AG10803 (cell line): ENCODE data around the gene MRPL45.
"Not testable (repeated sequence)": the region's sequence is repeated elsewhere in the genome, so short reads cannot be mapped to it uniquely, and the experiment has no call there.

Experiments used
- DNase-seq: peaks from one replicate; pipeline ENCODE4 v3.0.0; 2010; ENCODE audit warnings: low read depth
- H3K4me3 ChIP-seq: 2 replicates; pipeline ENCODE4 v1.5.1; 2011; ENCODE audit warnings: mild to moderate bottlenecking, low read length, control low read depth
- TF ChIP-seq, protein P1 (sequence below): conservative IDR thresholded peaks from 2 replicates; pipeline ENCODE4 v1.5.1; 2011; ENCODE audit warnings: mild to moderate bottlenecking, low read length, control low read depth, inconsistent platforms

The MRPL45 gene

DNA sequence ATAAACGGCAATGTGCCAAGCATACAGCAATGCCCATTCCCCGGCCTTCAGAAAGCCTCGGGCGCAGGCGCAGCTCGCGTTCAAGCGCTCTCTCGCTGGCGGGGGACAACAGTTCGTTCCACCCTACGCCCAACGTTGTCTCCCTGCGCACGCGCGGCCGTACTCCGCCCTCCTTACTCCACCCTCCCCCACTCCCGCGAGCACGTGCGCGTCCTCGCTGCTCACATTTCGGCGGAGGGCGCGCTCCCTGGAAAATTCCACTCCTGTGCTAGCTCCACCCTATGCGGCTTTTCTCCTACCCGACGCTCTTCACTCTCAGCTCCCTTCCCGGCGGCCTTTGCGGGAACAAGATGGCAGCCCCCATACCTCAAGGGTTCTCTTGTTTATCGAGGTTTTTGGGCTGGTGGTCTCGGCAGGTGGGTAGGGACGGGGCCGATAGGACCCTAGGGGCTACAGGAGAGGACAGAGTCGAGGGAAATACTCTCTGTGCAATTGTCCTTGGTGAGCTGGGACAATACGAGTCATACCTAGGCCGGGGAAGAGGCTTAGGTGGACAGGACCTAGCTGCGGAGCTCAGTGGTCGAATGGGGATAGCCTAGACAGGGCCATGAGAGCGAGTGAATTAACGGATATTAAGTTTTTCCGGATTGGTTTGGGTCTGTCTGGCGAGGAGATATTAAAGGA, at the start of gene MRPL45:
Gene MRPL45 (plus strand): TSS at position 335 of the 684 bp plus-strand sequence. CDS start 16 bp downstream, at position 351.
- peak within 1 kb of the TSS; percentile 69 for H3K4me3 ChIP-seq
- peak; percentile 96 for DNase-seq

DNA sequence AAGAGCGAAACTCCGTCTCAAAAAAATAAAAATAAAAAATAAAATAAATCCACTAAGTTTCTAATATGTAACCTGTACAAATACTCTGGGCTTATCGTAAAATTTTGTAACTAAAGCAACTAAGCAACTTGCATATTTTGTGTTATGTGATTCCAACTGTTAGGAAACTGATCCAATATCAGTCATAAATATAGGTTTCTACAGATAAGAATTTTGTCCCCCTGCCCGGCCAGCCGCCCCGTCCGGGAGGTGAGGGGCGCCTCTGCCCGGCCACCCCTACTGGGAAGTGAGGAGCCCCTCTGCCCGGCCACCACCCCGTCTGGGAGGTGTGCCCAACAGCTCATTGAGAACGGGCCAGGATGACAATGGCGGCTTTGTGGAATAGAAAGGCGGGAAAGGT, 43.8 kb upstream of the MRPL45 start:
- H3K4me3 ChIP-seq, DNase-seq: not testable (repeated sequence)

DNA sequence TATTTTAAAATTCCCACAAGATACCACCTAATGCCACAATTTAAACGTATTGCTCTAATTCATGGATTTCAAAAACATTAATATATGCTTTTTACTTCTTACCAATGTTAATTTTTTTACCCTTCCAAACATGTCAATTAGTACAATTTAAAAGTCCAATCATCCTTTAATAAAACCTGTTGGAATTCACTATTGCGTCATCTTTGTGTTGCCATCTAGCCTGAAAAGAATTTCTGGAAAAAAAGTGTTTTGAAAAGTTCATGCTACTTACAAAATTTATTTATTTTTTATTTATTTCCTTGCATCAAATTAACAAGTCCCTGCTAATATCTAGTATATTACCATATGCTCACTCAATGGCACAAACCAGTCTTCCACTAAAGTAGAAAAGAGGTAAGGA, 42.6 kb upstream of the MRPL45 start:
- not testable (repeated sequence) for H3K4me3 ChIP-seq, DNase-seq

DNA sequence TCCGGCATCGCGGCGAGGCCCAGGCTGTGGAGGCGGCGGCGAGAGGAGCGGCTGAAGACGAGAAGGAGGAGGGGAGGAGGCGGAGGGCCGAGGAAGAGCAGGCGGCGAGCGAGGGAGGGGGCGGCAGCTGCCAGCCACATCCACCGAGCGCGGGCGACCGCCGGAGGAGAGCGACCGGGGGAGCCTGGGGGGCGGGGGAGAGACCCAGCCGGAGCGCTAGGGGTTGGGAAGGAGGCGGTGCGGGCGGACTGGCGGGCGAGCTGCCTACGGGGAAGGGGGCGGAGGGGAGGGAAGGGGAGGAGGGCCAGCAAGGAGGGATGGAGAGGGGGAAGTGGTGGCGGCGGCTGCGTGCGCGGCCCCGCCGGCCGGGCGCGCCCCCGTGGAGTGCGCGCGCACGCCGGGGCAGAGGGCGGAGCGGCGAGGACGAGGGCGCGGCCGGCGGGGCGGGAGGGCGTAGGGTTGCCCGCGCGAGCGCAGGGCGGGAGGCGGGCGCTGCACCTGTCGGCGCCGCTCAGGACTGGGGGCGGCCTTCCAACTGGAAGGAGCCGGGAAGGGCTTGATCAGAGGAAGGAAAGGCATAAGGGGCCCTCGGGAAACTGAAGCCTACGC, 39.9 kb upstream of the MRPL45 start:
- peak overlapping the region; percentile 48 for H3K4me3 ChIP-seq
- DNase-seq, result peak; percentile 79

DNA sequence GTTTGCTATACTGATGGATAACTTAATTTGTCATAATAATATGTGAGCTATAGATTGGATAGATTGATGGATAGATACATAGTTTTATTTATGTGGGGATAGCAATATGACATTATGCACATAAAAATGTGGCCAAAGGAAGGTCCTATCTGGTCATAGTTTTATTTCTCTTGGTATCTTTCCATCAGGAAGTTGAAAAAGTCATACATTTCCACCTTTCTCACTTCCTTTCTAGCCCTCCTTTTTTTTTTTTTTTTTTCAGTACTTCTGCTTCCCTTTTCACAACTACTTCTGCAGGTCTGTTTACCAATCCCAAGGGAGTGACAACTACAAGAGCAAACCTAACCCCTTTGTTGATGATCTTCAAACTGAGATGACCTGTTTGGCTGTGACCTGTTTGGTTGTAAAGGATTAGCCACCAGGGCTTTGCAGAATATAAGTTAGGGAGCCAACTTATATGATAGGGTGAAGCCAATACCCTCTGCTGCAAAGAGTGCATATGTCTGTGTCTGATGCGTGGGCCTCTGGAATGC, 30.9 kb upstream of the MRPL45 start:
- H3K4me3 ChIP-seq, result not testable (repeated sequence)

DNA sequence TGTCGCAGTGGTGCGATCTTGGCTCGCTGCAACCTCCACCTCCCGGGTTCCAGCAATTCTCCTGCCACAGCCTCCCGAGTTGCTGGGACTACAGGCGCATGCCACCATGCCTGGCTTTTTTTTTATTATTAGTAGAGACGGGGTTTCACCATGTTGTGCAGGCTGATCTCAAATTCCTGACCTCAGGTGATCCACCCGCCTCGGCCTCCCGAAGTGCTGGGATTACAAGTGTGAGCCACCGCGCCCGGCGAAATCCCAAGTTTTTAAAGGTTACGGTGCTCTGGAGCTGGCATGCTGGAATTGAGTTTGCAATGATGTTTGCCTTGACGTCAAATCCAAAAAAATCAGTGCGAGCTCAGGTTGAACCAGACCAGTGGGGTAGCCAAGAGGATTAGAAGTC, 30.4 kb upstream of the MRPL45 start:
- not testable (repeated sequence) for DNase-seq, H3K4me3 ChIP-seq

More for the DNA sequence above, 30.9 kb upstream of the MRPL45 start:
- DNase-seq, result not testable (repeated sequence)

DNA sequence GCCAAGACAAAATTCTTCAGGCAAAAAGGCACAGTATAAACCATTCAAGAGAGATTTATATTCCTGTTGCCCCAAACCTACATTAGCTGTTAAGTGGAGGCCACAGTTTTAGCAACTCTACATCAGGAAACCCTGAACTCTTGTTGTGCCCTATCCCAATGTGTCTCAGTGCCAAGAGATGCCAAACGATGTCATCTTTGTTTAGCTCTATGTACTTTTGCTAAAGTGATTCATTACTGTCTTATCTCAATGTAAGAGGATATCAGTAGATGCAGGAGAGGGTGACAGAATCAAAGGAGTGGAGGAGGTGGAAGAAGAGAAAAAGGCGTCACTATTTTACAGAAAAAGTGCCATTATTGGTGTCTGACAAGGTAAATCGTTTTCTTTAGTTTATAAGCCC, 28.8 kb upstream of the MRPL45 start:
- DNase-seq, H3K4me3 ChIP-seq: not testable (repeated sequence)

DNA sequence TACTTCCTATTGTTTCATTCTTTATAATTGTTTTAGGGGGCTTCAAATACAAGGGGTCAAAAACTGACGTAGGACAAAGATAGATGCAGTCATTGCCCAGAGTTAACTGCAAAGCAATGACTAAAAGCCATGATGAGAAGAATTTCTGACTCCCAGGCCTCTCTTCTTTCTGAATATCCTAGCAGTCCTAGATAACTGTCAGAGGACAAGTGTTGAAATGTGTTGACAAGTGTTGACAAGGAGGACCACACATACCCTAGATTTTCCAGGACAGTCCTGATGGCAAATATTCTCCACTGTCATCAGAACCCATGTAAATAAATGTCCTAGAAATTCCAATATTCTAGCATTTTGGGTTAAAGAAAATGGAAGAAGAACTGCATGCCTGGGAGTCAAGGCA, 27.9 kb upstream of the MRPL45 start:
- DNase-seq, H3K4me3 ChIP-seq: not testable (repeated sequence)

DNA sequence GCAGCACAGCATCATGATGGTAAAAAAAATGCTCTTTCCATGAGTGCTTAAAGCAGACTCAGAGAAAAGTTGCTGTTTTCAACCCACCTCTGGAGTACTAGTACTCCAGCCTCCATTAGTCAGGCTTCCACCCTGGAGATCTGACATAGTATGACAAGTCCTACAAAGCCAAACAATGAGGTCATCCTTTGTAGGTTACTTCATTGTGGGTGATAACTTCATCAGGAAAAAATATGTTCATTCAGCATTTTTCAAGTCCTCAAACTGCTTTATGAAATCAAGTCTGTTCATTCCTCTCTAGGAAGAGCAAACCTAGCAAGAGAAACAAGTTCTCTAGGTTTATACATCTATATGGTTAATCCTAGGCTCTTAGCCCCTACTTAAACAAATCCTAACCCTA, 27.4 kb upstream of the MRPL45 start:
- not testable (repeated sequence) for H3K4me3 ChIP-seq, DNase-seq

DNA sequence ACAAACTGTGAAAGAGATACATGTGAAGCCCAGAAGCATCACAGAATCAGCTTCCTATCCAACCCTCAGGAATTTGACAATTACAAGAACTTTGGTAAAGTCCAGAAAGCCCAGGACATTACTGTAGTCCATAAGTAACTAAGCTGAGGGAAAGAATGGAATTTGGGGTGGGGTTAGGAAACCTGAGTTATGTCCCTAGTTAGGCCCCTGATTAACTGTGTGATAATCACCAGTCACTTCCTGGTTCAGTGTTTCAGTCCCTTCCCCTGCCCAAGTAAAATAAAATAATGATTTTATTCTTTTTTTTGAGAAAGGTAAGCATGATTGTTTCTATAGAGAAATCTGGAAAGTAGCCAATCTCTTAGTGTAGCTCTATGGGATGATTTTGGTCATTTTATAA, 11.0 kb upstream of the MRPL45 start:
- peak; percentile 47 for DNase-seq
- not testable (repeated sequence) for H3K4me3 ChIP-seq

DNA sequence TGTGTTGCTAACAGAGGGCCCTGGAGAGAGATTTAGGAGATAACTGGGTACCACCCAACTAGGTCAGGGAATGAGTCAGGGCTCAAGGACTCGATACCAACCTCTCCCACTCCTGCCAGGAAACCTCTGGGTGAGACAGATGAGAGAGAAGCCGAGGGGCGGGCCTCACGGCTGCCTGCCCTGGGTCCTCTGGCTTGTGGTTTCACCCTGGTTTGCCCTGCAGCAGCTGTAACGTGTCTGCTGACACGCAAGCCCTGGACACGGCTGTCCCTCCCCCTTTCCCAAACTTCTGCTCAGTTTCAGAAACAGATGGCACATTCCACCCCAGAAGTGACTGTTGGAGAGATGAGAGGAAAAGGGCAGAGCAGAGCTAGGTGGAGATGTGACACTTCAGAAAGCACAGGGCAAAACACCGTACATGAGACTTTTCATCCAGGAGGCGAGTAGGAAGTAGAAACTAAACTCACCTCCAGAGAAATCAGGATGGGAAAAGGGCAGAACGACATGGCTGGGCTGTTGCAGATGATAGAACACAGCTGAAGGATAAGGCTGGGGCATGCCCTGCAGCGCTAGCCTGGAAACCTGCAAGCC, 10.4 kb upstream of the MRPL45 start:
- DNase-seq, result peak; percentile 87
- not testable (repeated sequence) for H3K4me3 ChIP-seq

DNA sequence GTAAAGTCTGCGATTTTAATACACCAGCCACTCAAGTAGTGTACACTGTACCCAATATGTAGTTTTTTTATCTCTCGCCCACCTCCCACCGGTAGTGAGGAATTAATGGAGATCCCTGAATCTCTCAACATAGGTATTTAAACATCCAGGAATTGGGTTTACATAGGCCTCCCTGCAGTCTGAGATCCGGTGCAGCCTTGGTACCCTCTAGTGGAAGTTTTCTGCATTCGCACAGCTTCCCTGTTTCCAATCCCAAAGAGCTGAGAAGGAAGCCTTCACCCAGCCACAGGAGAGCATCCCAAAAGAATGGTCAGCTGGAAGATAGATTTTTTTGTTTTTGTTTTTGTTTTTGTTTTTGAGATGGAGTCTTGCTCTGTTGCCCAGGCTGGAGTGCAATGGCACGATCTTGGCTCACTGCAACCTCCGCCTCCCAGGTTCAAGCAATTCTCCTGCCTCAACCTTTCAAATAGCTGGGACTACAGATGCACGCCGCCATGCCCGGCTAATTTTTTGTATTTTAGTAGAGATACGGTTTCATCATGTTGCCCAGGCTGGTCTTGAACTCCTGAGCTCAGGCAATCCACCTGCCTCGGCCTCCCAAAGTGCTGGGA, 8.6 kb upstream of the MRPL45 start:
- TF ChIP-seq, protein P1, sequence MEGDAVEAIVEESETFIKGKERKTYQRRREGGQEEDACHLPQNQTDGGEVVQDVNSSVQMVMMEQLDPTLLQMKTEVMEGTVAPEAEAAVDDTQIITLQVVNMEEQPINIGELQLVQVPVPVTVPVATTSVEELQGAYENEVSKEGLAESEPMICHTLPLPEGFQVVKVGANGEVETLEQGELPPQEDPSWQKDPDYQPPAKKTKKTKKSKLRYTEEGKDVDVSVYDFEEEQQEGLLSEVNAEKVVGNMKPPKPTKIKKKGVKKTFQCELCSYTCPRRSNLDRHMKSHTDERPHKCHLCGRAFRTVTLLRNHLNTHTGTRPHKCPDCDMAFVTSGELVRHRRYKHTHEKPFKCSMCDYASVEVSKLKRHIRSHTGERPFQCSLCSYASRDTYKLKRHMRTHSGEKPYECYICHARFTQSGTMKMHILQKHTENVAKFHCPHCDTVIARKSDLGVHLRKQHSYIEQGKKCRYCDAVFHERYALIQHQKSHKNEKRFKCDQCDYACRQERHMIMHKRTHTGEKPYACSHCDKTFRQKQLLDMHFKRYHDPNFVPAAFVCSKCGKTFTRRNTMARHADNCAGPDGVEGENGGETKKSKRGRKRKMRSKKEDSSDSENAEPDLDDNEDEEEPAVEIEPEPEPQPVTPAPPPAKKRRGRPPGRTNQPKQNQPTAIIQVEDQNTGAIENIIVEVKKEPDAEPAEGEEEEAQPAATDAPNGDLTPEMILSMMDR, result peak; percentile 39; the same call in 1 of the 2 replicates
- not testable (repeated sequence) for H3K4me3 ChIP-seq
- peak; percentile 15 for DNase-seq

DNA sequence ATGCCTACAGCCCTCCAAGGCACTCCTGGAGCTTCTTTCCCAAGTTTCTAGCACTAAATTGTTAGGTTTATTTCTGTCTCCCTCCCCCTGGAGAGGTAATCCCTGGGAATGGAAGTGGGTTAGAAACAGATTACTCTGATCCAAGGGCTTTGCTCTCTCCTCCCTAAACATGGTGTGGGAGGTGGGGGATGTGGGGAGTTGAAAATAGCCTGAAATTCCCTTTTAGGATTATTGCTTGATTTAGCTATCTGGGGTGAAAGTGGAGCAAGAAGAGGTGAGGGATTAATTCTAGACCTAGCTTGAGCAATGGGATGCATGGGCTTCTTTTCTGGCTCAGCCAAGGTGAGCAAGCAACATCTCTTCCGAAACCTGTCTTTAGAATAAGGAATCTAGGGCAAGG, 7.2 kb upstream of the MRPL45 start:
- not testable (repeated sequence) for H3K4me3 ChIP-seq, DNase-seq

DNA sequence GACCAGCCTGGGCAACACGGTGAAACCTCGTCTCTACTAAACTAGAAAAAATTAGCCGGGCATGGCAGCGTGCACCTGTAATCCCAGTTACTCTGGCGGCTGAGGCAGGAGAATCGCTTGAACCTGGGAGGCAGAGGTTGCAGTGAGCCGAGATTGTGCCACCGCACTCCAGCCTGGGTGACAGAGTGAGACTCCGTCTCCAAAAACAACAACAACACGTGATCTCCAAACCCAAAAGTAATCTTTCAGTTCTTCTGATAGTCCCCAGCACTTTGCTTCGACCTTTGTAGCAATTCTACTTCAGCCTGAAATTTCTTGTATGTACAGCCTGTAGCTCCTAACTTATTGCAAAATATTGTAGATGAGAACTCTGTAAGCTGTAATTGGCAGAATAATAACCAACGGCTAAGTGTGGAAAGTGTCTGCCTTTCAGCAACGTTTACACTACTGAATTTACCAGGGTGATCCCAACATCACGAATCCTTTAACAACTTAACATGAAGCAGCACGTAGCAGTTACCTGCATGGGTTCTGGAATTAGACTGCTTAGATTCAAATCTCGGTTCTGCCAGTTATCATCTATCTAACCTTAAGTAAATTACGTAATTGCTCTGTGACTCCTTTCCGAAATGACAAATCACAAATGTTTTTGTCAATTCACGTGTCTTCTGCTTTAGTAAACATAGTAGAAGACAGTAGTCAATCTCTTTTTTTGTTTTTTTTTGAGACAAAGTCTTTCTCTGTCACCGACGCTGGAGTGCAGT, 1.2 kb upstream of the MRPL45 start:
- H3K4me3 ChIP-seq, DNase-seq: not testable (repeated sequence)
